ENCODE results near the gene AKAP12. TPM values are rescaled to one million over a fixed set of nuclear protein-coding genes. Genes with fewer than 3 reads are reported as not detected.

Gene AKAP12
- total and polyA plus RNA-seq, 2 donors from 2014 or later = 10.2 to 84.6 TPM

DNA sequence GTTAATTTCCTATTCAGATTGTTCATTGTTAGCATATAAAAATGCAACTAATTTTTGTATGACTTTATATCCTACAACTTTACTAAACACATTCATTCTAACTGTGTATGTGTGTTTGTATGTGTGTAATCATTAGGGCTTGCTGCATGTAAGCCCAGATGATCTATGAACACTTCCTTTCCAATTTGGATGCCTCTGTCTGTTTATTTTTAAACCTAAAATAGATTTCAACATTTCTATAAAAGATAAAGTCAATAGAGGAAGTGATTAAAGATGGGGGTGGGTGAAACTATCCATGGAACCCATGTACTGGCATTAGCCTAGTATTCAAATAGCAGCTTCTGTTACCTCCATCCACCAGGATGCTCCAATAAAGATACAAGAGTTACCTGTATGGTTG, 15.7 kb upstream of the AKAP12 start:
- TF ChIP-seq, protein P1, sequence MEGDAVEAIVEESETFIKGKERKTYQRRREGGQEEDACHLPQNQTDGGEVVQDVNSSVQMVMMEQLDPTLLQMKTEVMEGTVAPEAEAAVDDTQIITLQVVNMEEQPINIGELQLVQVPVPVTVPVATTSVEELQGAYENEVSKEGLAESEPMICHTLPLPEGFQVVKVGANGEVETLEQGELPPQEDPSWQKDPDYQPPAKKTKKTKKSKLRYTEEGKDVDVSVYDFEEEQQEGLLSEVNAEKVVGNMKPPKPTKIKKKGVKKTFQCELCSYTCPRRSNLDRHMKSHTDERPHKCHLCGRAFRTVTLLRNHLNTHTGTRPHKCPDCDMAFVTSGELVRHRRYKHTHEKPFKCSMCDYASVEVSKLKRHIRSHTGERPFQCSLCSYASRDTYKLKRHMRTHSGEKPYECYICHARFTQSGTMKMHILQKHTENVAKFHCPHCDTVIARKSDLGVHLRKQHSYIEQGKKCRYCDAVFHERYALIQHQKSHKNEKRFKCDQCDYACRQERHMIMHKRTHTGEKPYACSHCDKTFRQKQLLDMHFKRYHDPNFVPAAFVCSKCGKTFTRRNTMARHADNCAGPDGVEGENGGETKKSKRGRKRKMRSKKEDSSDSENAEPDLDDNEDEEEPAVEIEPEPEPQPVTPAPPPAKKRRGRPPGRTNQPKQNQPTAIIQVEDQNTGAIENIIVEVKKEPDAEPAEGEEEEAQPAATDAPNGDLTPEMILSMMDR (IDR thresholded peaks at IDR 0.05; ENCODE audit: borderline replicate concordance, extremely low read depth, insufficient read depth) = no peak
- intact Hi-C loops (cut with DNase I) = no loop called here
- Histone ChIP-seq H3K27me3 (ENCODE audit: control insufficient read depth, insufficient read depth, low read length) (no peaks in the 10 kb centered on the region), H3K27ac (ENCODE audit: low read depth in 2 of 2, low read length in 2 of 2) (no peak overlapping the region), H3K36me3 (ENCODE audit: control insufficient read depth in 2 of 3, insufficient read depth in 3 of 3, low read length in 3 of 3) (no peaks in the 10 kb centered on the region), H3K9ac (ENCODE audit: low read length in 3 of 3) (no peak overlapping the region), H3K9me3 (ENCODE audit: control insufficient read depth in 2 of 3, insufficient read depth in 1 of 3, low read length in 3 of 3) (no peaks in the 10 kb centered on the region), H3K4me1 (ENCODE audit: control insufficient read depth in 2 of 3, insufficient read depth in 2 of 3, low read depth in 1 of 3, low read length in 3 of 3) (no peaks in the 10 kb centered on the region), H3K4me3 (ENCODE audit: low read length in 3 of 3) (no peak overlapping the region)
- FAIRE-seq = no peak
- DNase-seq = no peak

DNA sequence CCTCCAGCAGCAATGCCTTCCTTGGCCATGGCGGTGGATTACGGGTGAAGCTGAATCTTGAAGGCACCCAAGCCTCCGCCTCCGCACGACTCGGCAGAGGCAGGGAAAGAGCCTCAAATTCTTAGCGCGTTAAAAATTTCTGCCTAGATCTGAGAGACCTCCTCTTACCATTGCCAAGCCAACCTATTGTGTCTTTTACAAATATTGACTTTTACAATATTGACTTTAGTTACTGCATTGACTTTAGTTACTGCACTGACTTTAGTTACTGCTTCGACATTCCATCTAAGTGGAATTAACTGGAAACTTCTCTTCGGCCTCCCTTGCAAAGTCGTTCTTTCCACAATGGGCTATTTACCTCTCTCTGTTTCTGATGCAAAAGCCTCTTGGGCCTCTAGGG, 13.8 kb upstream of the AKAP12 start:
- TF ChIP-seq, protein P1 (IDR thresholded peaks at IDR 0.05; ENCODE audit: borderline replicate concordance, extremely low read depth, insufficient read depth) = no peak
- no peak for FAIRE-seq
- Histone ChIP-seq H3K27me3 (ENCODE audit: control insufficient read depth, insufficient read depth, low read length) (no peaks in the 10 kb centered on the region), H3K36me3 (ENCODE audit: control insufficient read depth in 2 of 3, insufficient read depth in 3 of 3, low read length in 3 of 3) (no peaks in the 10 kb centered on the region), H3K9me3 (ENCODE audit: control insufficient read depth in 2 of 3, insufficient read depth in 1 of 3, low read length in 3 of 3) (no peaks in the 10 kb centered on the region), H3K4me3 (ENCODE audit: low read length in 3 of 3) (no peak overlapping the region), H3K27ac (ENCODE audit: low read depth in 2 of 2, low read length in 2 of 2) (no peak overlapping the region), H3K4me1 (ENCODE audit: control insufficient read depth in 2 of 3, insufficient read depth in 2 of 3, low read depth in 1 of 3, low read length in 3 of 3) (no peaks in the 10 kb centered on the region), H3K9ac (ENCODE audit: low read length in 3 of 3) (no peak overlapping the region)
- no peak for DNase-seq
- intact Hi-C loops (cut with DNase I) = no loop called here

DNA sequence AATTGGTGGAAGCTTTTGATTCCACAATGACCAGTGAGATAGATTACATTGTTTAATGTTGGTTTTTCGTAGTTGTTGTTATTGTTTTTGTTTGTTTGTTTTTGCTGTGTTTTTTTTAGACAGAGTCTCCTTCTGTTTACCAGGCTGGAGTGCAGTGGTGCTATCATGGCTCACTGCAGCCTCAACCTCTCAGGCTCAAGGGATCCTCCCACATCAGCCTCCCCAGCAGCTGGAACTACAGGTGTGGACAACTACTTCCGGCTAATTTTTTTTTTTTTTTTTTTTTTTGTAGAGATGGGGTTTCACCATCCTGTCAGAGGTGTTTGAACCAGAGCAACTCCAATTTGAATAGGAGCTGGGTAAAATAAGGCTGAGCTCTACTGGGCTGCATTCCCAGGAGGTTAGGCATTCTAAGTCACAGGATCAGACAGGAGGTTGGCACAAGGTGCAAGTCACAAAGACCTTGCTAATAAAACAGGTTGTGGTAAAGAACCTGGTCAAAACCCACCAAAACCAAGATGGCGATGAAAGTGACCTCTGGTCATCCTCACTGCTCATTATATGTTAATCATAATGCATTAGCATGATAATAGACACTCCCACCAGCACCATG, 10.9 kb upstream of the AKAP12 start:
- intact Hi-C loops (cut with DNase I) = no loop called here
- TF ChIP-seq, protein P1 (IDR thresholded peaks at IDR 0.05; ENCODE audit: borderline replicate concordance, extremely low read depth, insufficient read depth) = no peak
- no peak for FAIRE-seq

More for the DNA sequence above, 10.9 kb upstream of the AKAP12 start:
- H3K27me3 ChIP-seq (ENCODE audit: control insufficient read depth, insufficient read depth, low read length) = no peaks in the 10 kb centered on the region
- no peak overlapping the region for H3K9ac ChIP-seq (ENCODE audit: low read length in 3 of 3)
- no peaks in the 10 kb centered on the region for H3K36me3 ChIP-seq (ENCODE audit: control insufficient read depth in 2 of 3, insufficient read depth in 3 of 3, low read length in 3 of 3)
- DNase-seq = no peak
- H3K4me3 ChIP-seq (ENCODE audit: low read length in 3 of 3) = no peak overlapping the region
- no peaks in the 10 kb centered on the region for H3K9me3 ChIP-seq (ENCODE audit: control insufficient read depth in 2 of 3, insufficient read depth in 1 of 3, low read length in 3 of 3)
- H3K27ac ChIP-seq (ENCODE audit: low read depth in 2 of 2, low read length in 2 of 2) = no peak overlapping the region
- no peaks in the 10 kb centered on the region for H3K4me1 ChIP-seq (ENCODE audit: control insufficient read depth in 2 of 3, insufficient read depth in 2 of 3, low read depth in 1 of 3, low read length in 3 of 3)

Data from kidney (tissue), 14 donors.